GM18502 (cell line): ENCODE results near the gene AHNAK2.

Source experiments
- ATAC-seq: cut with Tn5 transposase; IDR thresholded peaks from one replicate; pipeline ENCODE4 v1.9.1; 2021; ENCODE audit warnings: mild to moderate bottlenecking; ENCODE audit not compliant: unreplicated experiment, poor library complexity

AHNAK2 gene

GRCh38 chr14:105012171-105012985, 34.2 kb upstream of the AHNAK2 start:
- ATAC-seq = no peak

DNA sequence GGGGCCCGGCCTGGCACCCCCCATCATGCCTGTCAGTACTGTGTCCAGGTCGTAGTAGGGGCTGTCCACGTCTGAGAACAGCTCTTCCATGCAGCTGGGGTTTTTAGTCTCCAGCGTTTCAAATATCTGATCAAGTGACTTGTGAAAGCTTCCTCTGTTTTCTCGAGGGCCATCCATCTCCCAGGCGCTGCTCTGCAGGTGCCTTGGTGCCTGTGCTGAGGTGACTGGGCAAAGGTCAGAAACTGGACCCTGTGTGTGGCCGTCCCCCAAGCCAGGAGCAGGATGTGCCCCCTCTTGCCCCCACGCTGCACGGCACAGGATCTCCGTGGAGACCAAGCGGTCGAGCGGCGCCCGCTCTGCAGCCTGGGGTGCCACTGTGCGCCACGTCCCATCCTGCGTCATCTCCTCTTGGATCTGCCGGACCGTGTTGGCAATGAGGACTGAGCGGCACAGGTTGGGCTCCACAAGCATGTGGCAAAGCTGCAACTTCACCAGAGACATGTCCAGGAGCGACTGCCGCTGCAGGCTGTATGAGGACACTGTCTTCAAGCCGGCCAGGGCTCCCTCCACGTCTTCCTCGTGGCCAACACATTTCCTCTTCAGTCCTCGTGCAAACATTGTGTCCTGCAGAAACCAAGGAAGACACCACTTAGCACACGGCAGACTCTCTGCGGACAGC, 33.3 kb upstream of the AHNAK2 start:
- ATAC-seq = no peak

GRCh38 chr14:105010891-105011291, 32.7 kb upstream of the AHNAK2 start:
- no peak for ATAC-seq

DNA sequence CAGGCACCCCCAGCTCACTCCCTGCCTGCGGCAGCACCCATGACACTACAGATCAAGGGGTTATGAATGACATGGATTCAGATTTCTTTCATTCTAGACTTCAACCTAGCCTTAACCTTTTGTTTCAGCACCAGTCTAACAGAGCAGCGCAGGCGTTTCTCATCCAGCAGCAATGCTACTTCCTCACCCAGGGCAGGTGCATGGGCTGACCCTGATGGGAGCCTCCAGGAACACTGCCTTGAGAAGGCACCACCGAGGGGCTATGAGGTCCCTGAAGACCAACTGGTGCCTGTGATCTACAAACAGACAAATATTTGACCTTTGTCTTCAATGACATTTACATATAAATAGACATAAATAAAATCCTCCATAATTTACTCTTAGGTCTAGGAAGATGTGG, 31.9 kb upstream of the AHNAK2 start:
- no peak for ATAC-seq

DNA sequence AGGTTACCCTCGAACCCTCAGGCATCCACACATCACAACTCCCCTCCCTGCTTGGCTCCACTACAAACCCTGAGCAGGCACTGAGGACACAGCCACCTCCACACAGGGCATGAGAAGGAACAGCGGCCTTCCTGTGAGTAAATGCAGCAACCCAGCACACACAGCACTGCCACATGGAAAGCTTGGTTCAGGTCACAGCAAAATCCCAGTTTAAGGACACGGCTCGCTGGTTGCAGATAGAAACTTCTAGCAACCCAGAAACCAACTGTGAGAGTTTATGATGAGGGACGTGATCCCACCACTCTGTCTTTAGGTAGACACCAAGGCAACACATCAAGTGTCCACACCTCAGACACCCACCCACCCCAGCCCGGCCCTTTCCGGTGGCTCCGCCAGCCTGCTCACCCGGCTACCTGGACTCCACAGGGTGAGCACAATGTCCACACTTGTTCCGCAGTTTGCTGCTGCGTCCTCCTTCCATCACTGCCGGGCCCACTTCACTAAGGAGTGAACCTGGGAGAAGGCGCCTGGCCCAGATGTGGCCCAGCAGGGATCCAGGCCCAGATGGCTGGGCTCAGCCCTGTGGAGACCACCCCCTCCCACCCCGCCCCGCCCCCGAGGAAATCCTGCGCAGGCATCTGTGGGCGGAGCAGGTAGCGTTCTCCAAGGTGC, 29.6 kb upstream of the AHNAK2 start:
- no peak for ATAC-seq

GRCh38 chr14:105006831-105007592, 28.8 kb upstream of the AHNAK2 start:
- no peak for ATAC-seq

GRCh38 chr14:105005929-105006830, 28.0 kb upstream of the AHNAK2 start:
- no peak for ATAC-seq

- no peak for ATAC-seq
Observed at GRCh38 chr14:105005329-105005928, 27.3 kb upstream of the AHNAK2 start.

GRCh38 chr14:104999361-104999760, 21.2 kb upstream of the AHNAK2 start:
- no peak for ATAC-seq

- ATAC-seq = no peak
Observed at GRCh38 chr14:104998801-104999200, 20.6 kb upstream of the AHNAK2 start.

DNA sequence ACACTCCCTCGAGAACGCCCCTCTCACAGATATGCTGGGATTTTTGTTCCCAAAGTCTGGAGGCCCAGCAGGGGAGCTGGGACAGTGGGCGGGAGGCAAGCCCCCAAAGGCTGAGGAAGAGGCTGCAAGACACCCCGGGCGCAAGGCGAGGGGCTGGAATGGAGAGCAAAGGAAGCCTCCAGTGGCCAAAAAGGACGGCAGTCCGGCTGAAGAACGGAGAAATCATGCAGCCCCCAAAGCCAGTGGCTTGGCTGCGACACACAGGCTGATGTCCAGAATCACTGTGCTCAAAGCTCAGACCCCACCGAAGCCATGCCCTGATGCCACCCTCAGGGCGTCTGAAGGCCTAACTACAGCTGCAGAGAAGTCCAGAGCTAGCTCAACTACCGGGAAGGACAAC, 18.3 kb upstream of the AHNAK2 start:
- ATAC-seq = no peak

GRCh38 chr14:104996032-104996431, 17.9 kb upstream of the AHNAK2 start:
- no peak for ATAC-seq

DNA sequence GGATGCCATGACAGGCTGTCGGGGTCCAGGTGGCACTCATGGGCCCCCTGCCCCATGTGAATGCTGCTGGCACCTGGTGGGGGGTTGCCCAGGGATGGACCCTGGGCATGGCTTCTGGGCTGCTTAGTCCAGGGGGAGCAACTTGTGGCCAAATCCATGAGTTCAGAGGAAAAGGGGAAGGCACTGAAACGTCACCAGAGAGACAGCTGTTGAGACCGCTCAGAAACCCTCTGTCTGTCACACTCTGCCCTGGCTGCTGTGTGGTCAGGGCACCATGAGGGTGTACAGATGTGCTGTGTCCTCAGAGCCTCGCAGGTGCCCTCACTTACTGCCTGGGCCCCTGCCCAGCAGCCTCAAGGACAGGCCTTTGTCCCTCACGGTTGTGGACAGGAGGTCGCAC, 16.8 kb upstream of the AHNAK2 start:
- no peak for ATAC-seq

DNA sequence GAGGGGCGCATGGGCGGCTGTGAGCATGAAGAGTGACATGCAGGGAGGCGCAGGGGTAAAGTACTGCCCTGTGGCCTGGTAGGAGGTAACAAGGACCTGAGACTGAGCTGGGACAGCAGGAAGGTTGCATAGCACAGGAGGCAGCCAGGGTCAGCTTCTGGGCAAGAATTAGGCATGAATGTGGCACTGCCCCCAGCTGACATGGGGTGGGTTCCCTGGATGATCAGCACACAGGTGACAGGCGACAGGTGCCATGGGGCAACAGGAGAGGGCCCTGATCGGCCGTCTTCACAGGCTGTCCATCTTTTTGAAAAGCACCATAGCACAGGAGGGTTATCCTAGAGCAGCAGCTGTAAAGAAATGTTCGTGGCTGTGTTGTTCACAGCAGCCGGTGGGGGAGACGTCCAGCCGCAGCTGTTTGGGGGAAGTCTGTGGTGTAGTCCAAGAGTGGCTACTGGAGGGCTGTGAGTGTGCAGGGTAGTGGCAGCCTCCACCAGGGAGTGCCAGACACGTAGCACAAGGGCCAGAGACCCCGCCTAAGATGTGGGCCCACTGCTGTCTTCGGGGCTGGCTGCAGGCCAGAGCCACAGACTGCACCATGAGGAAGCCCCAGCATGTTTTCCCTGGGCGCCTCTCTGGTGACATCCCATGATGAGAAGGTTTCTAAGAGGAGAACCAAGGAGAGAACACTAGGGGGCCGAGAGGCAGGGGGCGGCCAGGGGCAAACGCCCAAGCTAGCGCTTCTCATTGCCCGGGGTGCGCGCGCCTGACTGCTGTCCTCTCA, 15.8 kb upstream of the AHNAK2 start:
- ATAC-seq = no peak

DNA sequence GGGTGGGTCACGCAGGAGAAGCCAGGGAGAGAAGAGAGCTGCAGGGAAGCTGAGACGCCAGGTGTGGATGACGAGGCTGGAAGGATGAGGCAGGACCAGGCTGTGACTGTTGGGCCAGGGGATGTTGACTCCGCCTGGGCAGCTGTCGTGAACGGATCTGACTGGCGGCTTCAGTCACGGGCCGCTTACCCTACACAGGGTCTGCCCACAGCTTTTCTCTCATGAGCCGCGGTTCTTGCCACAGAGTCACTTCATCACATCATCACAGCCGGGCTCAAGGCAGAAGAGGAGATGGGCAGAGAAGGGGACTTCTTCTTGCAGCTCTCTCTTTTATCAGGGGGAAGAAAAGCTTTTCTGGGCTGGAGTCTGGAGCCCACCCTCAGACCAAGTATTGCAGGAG, 15.1 kb upstream of the AHNAK2 start:
- ATAC-seq = no peak

DNA sequence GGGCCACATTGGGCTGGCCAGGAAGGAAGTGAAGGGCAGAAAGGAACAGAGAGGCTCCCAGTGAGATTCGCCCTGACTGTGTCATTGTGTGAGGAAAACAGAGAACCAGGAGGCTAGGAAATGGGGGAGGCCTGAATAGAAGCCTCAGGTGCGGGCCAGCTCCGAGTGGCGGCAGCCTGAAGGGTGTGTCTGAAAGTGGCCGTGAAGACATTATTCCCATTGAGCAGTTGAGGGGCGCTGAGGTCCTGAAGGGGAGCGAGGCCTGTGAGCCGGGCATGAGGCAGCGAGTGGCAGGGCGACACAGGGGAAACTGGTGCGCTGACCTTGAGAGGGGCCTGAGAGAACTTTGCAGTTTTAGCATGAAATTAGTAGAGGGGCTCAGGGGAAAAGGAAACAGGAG, 14.3 kb upstream of the AHNAK2 start:
- no peak for ATAC-seq

DNA sequence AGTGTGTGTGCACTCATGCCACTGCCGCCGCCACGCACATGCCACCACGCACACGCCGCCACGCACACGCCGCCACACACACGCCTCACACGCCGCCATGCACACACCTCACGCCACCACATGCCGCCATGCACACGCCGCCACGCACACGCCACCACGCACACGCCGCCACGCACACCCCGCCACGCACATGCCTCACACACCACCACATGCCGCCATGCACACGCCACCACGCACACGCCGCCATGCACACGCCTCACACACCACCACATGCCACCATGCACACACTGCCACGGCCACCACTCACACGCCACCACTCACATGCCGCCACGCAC, 13.7 kb upstream of the AHNAK2 start:
- ATAC-seq = no peak

DNA sequence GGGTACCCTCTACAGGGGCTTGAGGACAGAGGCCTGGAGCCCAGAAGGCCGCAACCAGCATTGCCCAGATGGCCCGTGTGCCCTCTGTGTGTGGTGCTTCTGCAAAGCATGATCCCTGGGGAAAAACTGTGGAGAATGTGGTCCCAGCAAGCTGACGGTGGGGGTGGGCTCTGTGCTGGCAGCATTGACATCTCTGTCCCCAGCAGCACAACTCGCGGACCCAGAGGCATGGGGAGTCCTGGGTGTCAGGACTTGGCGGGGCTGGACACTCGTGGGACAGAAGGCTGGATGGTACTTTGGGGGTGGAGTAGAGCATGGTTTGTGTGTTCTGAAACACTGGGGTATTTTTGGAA, 11.8 kb upstream of the AHNAK2 start:
- ATAC-seq = no peak
